HepG2 (cell line): ENCODE data around the gene COL18A1. TPM values are rescaled to one million over a fixed set of nuclear protein-coding genes. Genes with fewer than 3 reads are reported as not detected.

Experiments
- AGO2 ChIP-seq: fragments of 200-400 bp; formaldehyde crosslinking; optimal IDR thresholded peaks from 2 replicates; pipeline ENCODE3; 2017; ENCODE audit warnings: mild to moderate bottlenecking, low read depth, low read length, moderate library complexity
- ATF7 ChIP-seq, 2 experiments: fragments of 450-650 bp in 1 of 2; sonication (generic) in 1 of 2; formaldehyde crosslinking in 1 of 2; IDR thresholded peaks; 2 replicates each; pipeline versions ENCODE4 v1.4.0 to v1.6.1; 2016 to 2020; ENCODE audit warnings: antibody characterized with exemption in 1 of 2, mild to moderate bottlenecking in 1 of 2, missing genetic modification reagents in 1 of 2
- BRF2 ChIP-seq: sonication (generic); formaldehyde crosslinking; IDR thresholded peaks from 2 replicates; pipeline ENCODE4 v1.8.1; 2022; ENCODE audit warnings: mild to moderate bottlenecking, missing genetic modification reagents
- DZIP1 ChIP-seq: sonication (generic); formaldehyde crosslinking; IDR thresholded peaks from 2 replicates; pipeline ENCODE4 v1.5.0; 2020; ENCODE audit warnings: mild to moderate bottlenecking, missing genetic modification reagents
- HIVEP1 ChIP-seq: sonication (generic); formaldehyde crosslinking; IDR thresholded peaks from 2 replicates; pipeline ENCODE4 v1.4.0; 2020; ENCODE audit warnings: mild to moderate bottlenecking, missing genetic modification reagents
- IRX3 ChIP-seq: sonication (generic); formaldehyde crosslinking; IDR thresholded peaks from 2 replicates; pipeline ENCODE4 v1.8.1; 2023; ENCODE audit warnings: mild to moderate bottlenecking, low read depth, missing genetic modification reagents, borderline replicate concordance
- KLF16 ChIP-seq, 2 experiments: sonication (generic) in 1 of 2; formaldehyde crosslinking in 1 of 2; IDR thresholded peaks; 2 replicates each; pipeline versions ENCODE4 v1.6.1 to v1.8.0; 2016 to 2023; ENCODE audit warnings: missing genetic modification reagents in 2 of 2, missing compliant biosample characterization in 1 of 2
- MEIS2 ChIP-seq: sonication (generic); formaldehyde crosslinking; IDR thresholded peaks from 2 replicates; pipeline ENCODE4 v1.9.0; 2021; ENCODE audit warnings: mild to moderate bottlenecking, missing genetic modification reagents
- MTA1 ChIP-seq: sonication (generic); formaldehyde crosslinking; IDR thresholded peaks from 2 replicates; pipeline ENCODE4 v1.4.0; 2020; ENCODE audit warnings: missing genetic modification reagents, mild to moderate bottlenecking, borderline replicate concordance
- NR2F6 ChIP-seq, 2 experiments: IDR thresholded peaks; 2 replicates each; pipeline ENCODE4 v1.6.1; 2016; ENCODE audit warnings: antibody characterized with exemption in 1 of 2, mild to moderate bottlenecking in 1 of 2
- RBFOX2 ChIP-seq: fragments of 200-400 bp; formaldehyde crosslinking; IDR thresholded peaks from 2 replicates; pipeline ENCODE4 v1.6.1; 2017; ENCODE audit warnings: low read depth, mild to moderate bottlenecking, low read length
- RERE ChIP-seq: IDR thresholded peaks from 2 replicates; pipeline ENCODE4 v1.6.1; 2016; ENCODE audit warnings: low read depth, missing genetic modification reagents, missing compliant biosample characterization
- RFXAP ChIP-seq: sonication (generic); formaldehyde crosslinking; IDR thresholded peaks from 2 replicates; pipeline ENCODE4 v1.4.0; 2020; ENCODE audit warnings: missing genetic modification reagents, borderline replicate concordance
- ZBTB7B ChIP-seq: sonication (generic); formaldehyde crosslinking; IDR thresholded peaks from 2 replicates; pipeline ENCODE4 v1.4.0; 2020; ENCODE audit warnings: missing genetic modification reagents
- ZGPAT ChIP-seq: IDR thresholded peaks from 2 replicates; pipeline ENCODE4 v1.6.1; 2016; ENCODE audit warnings: mild to moderate bottlenecking
- ZNF614 ChIP-seq: IDR thresholded peaks from 2 replicates; pipeline ENCODE4 v1.6.1; 2018; ENCODE audit warnings: missing biosample characterization, missing genetic modification reagents, inconsistent platforms, borderline replicate concordance
- polyA plus RNA-seq, 8 experiments: library from polyadenylated mRNA; depleted of rRNA in 3 of 8; stranded (reverse) in 7 of 8; unstranded in 1 of 8; fragments of >200 nt; fragmentation: Illumina TruSeq in 4 of 8; extraction: Trizol in 4 of 8; gene quantifications; 2 replicates each; pipeline versions ENCODE4 v1.2.1 to v1.2.3, GENCODE V29; 2011 to 2016; ENCODE audit warnings: low read depth in 4 of 8, missing spikeins in 1 of 8, mixed read lengths in 1 of 8; ENCODE audit not compliant: insufficient read depth in 1 of 8
- total RNA-seq, 5 experiments: library from RNA; depleted of rRNA; stranded (reverse); fragments of >200 nt; fragmentation: Illumina TruSeq; extraction: Trizol; gene quantifications; 2 replicates each; pipeline ENCODE4 v1.2.3, GENCODE V29; 2016; ENCODE audit warnings: low read depth in 1 of 5

Gene COL18A1
- total and polyA plus RNA-seq, 2 of the 13 experiments (the other 11 are each of a cell fraction or from before 2014, with no cell fraction given), result 79.0 to 102 TPM

GRCh38 chr21:45367402-45368351 lies 37.3 kb upstream of the COL18A1 start (continued):
- no peak for TF ChIP-seq ZGPAT
- no peak for TF ChIP-seq ATF7 (IDR thresholded peaks at IDR 0.05)
- no peak; the same call in none of the 2 replicates for TF ChIP-seq ATF7 (CRISPR knock-in tag; IDR thresholded peaks at IDR 0.05)
- TF ChIP-seq DZIP1 (CRISPR knock-in tag), result peak; percentile 92; the same call in 1 of the 2 replicates
- no peak for TF ChIP-seq BRF2 (CRISPR knock-in tag)
- peak; percentile 10; the same call in 1 of the 2 replicates for TF ChIP-seq NR2F6 (IDR thresholded peaks at IDR 0.05)
- peak; percentile 71 for TF ChIP-seq NR2F6 (CRISPR knock-in tag; IDR thresholded peaks at IDR 0.05)
- peak; percentile 59; the same call in 1 of the 2 replicates for TF ChIP-seq HIVEP1 (CRISPR knock-in tag)
- no peak for TF ChIP-seq ZNF614 (CRISPR knock-in tag)
- peak; percentile 51; the same call in 1 of the 2 replicates for TF ChIP-seq ZBTB7B (CRISPR knock-in tag)
- TF ChIP-seq RFXAP (CRISPR knock-in tag), result 0 out of 2 replicates have a peak, but pooled peaks have one; percentile 38
- TF ChIP-seq MEIS2, result 0 out of 2 replicates have a peak, but pooled peaks have one; percentile 57
- peak; percentile 4 for TF ChIP-seq AGO2
- no peak for TF ChIP-seq RERE (CRISPR knock-in tag)
- TF ChIP-seq RBFOX2, result no peak
- peak; percentile 81; the same call in 1 of the 2 replicates for TF ChIP-seq MTA1 (CRISPR knock-in tag)
- 0 out of 4 replicates have a peak, but pooled peaks of 1 of the 2 experiments have one; percentile 13 for TF ChIP-seq KLF16 (CRISPR knock-in tag; IDR thresholded peaks at IDR 0.05)
- TF ChIP-seq IRX3 (CRISPR knock-in tag), result no peak
